ENCODE results near the gene ERVFRD-1.

The ERVFRD-1 gene

GRCh38 chr6:11054722-11055121, 56.8 kb downstream of the ERVFRD-1 start:
- no peaks in the 10 kb centered on the region for H4K20me1 ChIP-seq (ENCODE audit: insufficient read depth, low read length, poor library complexity, severe bottlenecking)
- H3F3A ChIP-seq (ENCODE audit: low read depth), result no peaks in the 10 kb centered on the region
- H3K9me3 ChIP-seq (ENCODE audit: insufficient read depth, low read depth, low read length), result no peaks in the 10 kb centered on the region
- H3K27me3 ChIP-seq (ENCODE audit: insufficient read depth, low read length, poor library complexity, severe bottlenecking), result no peaks in the 10 kb centered on the region
- H3K79me2 ChIP-seq (ENCODE audit: insufficient read depth, low read length), result no peaks in the 10 kb centered on the region
- TF ChIP-seq CTCF (conservative IDR thresholded peaks at IDR 0.05; ENCODE audit: low read length) (no peak), EZH2phosphoT487 (IDR thresholded peaks at IDR 0.05; ENCODE audit: borderline replicate concordance) (no peak)
- H2AFZ ChIP-seq (ENCODE audit: low read length), result no peak overlapping the region
- no peaks in the 10 kb centered on the region for H3K9me2 ChIP-seq (replicated peaks; ENCODE audit: low read depth, low read length)
- no peak overlapping the region for H3K9ac ChIP-seq (ENCODE audit: low read depth, low read length, poor library complexity, severe bottlenecking)
- H3K4me1 ChIP-seq (ENCODE audit: insufficient read depth, low read length, poor library complexity, severe bottlenecking), result no peaks in the 10 kb centered on the region
- no peak overlapping the region for H3K4me3 ChIP-seq (ENCODE audit: low read length, poor library complexity, severe bottlenecking)
- H3K4me2 ChIP-seq (ENCODE audit: low read depth, low read length, poor library complexity, severe bottlenecking), result no peak overlapping the region
- H3K36me3 ChIP-seq (ENCODE audit: insufficient read depth, low read length), result no peaks in the 10 kb centered on the region

- H3K4me3 ChIP-seq (ENCODE audit: low read length, poor library complexity, severe bottlenecking), result no peak overlapping the region
- TF ChIP-seq CTCF (conservative IDR thresholded peaks at IDR 0.05; ENCODE audit: low read length) (no peak), EZH2phosphoT487 (IDR thresholded peaks at IDR 0.05; ENCODE audit: borderline replicate concordance) (no peak)
- no peaks in the 10 kb centered on the region for H3K4me1 ChIP-seq (ENCODE audit: insufficient read depth, low read length, poor library complexity, severe bottlenecking)
- no peaks in the 10 kb centered on the region for H3K9me2 ChIP-seq (replicated peaks; ENCODE audit: low read depth, low read length)
- H3K79me2 ChIP-seq (ENCODE audit: insufficient read depth, low read length), result no peaks in the 10 kb centered on the region
- H3K9me3 ChIP-seq (ENCODE audit: insufficient read depth, low read depth, low read length), result no peaks in the 10 kb centered on the region
- H4K20me1 ChIP-seq (ENCODE audit: insufficient read depth, low read length, poor library complexity, severe bottlenecking), result no peaks in the 10 kb centered on the region
- H3K4me2 ChIP-seq (ENCODE audit: low read depth, low read length, poor library complexity, severe bottlenecking), result no peak overlapping the region
- no peak overlapping the region for H2AFZ ChIP-seq (ENCODE audit: low read length)
- H3K9ac ChIP-seq (ENCODE audit: low read depth, low read length, poor library complexity, severe bottlenecking), result no peak overlapping the region
- H3K36me3 ChIP-seq (ENCODE audit: insufficient read depth, low read length), result no peaks in the 10 kb centered on the region
- H3K27me3 ChIP-seq (ENCODE audit: insufficient read depth, low read length, poor library complexity, severe bottlenecking), result no peaks in the 10 kb centered on the region
- H3F3A ChIP-seq (ENCODE audit: low read depth), result no peaks in the 10 kb centered on the region
Observed at GRCh38 chr6:11053307-11053706, 58.2 kb downstream of the ERVFRD-1 start.

All from Loucy (cell line).